DND-41 (cell line): ENCODE data around the gene SLC22A17.

ENCODE experiments used
- ATAC-seq: fragments of 200-7000 bp; cut with Tn5 transposase; 3 replicates; pipeline ENCODE4 v1.9.1; 2021; ENCODE audit warnings: low read depth; ENCODE audit not compliant: insufficient read depth
- DNase-seq: peaks from one replicate; pipeline ENCODE4 v3.0.0-alpha.2; 2020
- H2AFZ ChIP-seq: 2 replicates; pipeline ENCODE4 v1.6.0; 2012; ENCODE audit warnings: low read depth, low read length
- H3K27ac ChIP-seq: 2 replicates; pipeline ENCODE4 v1.5.1; 2012; ENCODE audit warnings: low read length, inconsistent platforms
- H3K27me3 ChIP-seq: fragments of 200-600 bp; sonication (generic); 2 replicates; pipeline ENCODE4 v1.6.0; 2012; ENCODE audit warnings: low read length, mild to moderate bottlenecking, inconsistent platforms; ENCODE audit not compliant: insufficient read depth, poor library complexity
- H3K36me3 ChIP-seq: 2 replicates; pipeline ENCODE4 v1.5.1; 2012; ENCODE audit warnings: low read length, inconsistent platforms; ENCODE audit not compliant: insufficient read depth
- H3K4me1 ChIP-seq: 2 replicates; pipeline ENCODE4 v1.5.1; 2012; ENCODE audit warnings: mild to moderate bottlenecking, low read length; ENCODE audit not compliant: insufficient read depth
- H3K4me2 ChIP-seq: 2 replicates; pipeline ENCODE4 v1.6.0; 2012; ENCODE audit warnings: mild to moderate bottlenecking, moderate library complexity, low read length, inconsistent platforms; ENCODE audit not compliant: insufficient read depth
- H3K4me3 ChIP-seq, 2 experiments: fragments of 200-600 bp in 1 of 2; shearing (Covaris generic) in 1 of 2; 2 replicates each; pipeline ENCODE4 v1.5.1; 2012 to 2016; ENCODE audit warnings: inconsistent platforms in 2 of 2, low read length in 2 of 2, mild to moderate bottlenecking in 2 of 2, low read depth in 1 of 2, moderate library complexity in 1 of 2
- H3K79me2 ChIP-seq: 2 replicates; pipeline ENCODE4 v1.6.0; 2012; ENCODE audit warnings: low read length, inconsistent platforms; ENCODE audit not compliant: insufficient read depth
- H3K9ac ChIP-seq: 2 replicates; pipeline ENCODE4 v1.6.0; 2012; ENCODE audit warnings: low read depth, mild to moderate bottlenecking, inconsistent platforms, low read length, moderate library complexity
- H3K9me3 ChIP-seq: 2 replicates; pipeline ENCODE4 v1.5.1; 2012; ENCODE audit warnings: low read length, moderate library complexity, mild to moderate bottlenecking, inconsistent platforms; ENCODE audit not compliant: insufficient read depth, severe bottlenecking
- H4K20me1 ChIP-seq: 2 replicates; pipeline ENCODE4 v1.6.0; 2012; ENCODE audit warnings: low read length; ENCODE audit not compliant: insufficient read depth
- EZH2 ChIP-seq: IDR thresholded peaks from 3 replicates; pipeline ENCODE4 v1.6.1; 2012; ENCODE audit warnings: borderline replicate concordance, low read depth, mild to moderate bottlenecking, moderate library complexity, low read length, inconsistent platforms; ENCODE audit not compliant: severe bottlenecking
- TF ChIP-seq, protein P1 (sequence below): IDR thresholded peaks from 2 replicates; pipeline ENCODE4 v1.5.1; 2012; ENCODE audit warnings: borderline replicate concordance, low read length, moderate library complexity, mild to moderate bottlenecking; ENCODE audit not compliant: poor library complexity, severe bottlenecking; ENCODE audit errors: extremely low read depth

The SLC22A17 gene

DNA sequence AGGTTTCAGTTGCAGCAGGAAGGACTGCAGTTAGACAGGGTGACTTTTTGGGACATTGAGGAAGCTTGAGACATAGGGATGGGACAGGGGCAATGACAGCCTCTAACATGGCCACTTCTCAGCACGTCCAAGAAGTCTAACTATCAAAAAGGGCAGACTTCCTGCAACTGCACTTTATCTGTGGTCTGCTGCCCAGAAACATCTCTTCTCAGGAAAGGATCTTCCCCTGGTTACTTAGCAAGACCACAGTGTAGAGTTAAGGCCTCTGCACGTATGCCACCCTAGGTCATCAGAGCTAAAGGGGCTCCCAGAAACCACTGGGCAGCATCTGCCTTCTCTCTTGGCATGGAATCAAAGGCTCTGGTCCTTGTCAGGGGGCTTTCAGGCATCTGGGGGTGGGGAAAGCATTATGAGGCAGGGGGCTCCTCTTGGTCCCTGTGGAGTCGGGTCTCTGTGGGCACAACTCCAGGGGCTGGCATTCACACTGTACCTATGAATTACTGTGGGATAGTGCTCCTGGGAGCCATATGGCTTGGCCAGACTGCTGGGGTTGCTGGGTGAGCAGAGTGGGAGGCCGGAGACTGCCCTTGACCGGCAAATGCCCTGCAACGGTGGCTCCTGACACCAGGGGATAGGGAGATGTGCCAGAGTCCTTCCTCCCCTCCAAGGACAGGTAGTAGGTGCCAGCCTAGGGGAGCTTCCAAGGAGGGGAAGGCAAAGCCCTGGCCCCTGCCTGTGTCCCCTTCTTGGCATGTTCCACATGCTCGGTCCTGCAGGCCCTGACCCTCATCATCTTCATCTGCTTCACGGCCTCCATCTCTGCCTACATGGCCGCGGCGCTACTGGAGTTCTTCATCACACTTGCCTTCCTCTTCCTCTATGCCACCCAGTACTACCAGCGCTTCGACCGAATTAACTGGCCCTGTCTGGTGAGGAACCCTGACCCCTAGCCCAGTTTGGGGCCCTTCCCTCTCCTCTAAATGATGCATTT, 25.2 kb upstream of the SLC22A17 start:
- TF ChIP-seq EZH2: no peak
- TF ChIP-seq, protein P1, sequence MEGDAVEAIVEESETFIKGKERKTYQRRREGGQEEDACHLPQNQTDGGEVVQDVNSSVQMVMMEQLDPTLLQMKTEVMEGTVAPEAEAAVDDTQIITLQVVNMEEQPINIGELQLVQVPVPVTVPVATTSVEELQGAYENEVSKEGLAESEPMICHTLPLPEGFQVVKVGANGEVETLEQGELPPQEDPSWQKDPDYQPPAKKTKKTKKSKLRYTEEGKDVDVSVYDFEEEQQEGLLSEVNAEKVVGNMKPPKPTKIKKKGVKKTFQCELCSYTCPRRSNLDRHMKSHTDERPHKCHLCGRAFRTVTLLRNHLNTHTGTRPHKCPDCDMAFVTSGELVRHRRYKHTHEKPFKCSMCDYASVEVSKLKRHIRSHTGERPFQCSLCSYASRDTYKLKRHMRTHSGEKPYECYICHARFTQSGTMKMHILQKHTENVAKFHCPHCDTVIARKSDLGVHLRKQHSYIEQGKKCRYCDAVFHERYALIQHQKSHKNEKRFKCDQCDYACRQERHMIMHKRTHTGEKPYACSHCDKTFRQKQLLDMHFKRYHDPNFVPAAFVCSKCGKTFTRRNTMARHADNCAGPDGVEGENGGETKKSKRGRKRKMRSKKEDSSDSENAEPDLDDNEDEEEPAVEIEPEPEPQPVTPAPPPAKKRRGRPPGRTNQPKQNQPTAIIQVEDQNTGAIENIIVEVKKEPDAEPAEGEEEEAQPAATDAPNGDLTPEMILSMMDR: no peak
- Histone ChIP-seq H3K4me3 (no peak overlapping the region), H3K36me3 (no peaks in the 10 kb centered on the region), H4K20me1 (peaks cover 3% of the 10 kb centered on the region; the same call in 1 of the 2 replicates), H3K9me3 (no peaks in the 10 kb centered on the region), H3K27ac (no peak overlapping the region), H3K9ac (no peak overlapping the region), H3K4me2 (no peak overlapping the region), H2AFZ (no peak overlapping the region), H3K79me2 (no peaks in the 10 kb centered on the region), H3K27me3 (peaks cover 34% of the 10 kb centered on the region), H3K4me1 (no peaks in the 10 kb centered on the region)
- ATAC-seq: no peak
- no peak for DNase-seq

DNA sequence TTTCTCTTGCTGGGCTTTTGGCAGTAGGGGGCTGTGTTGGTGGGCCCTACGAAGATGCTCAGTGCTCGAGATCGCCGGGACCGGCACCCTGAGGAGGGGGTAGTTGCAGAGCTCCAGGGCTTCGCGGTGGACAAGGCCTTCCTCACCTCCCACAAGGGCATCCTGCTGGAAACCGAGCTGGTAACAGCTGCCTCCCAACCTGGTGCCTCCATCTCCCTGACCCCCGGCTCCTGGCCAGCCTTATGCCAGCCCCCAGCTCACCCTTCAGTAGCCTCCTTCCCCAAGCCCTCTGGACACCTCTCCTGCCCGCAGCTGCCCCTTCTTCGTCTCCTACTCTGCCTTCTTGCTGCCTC, 24.5 kb upstream of the SLC22A17 start:
- H3K4me1 ChIP-seq: no peaks in the 10 kb centered on the region
- H3K4me3 ChIP-seq: no peak overlapping the region
- no peaks in the 10 kb centered on the region for H3K9me3 ChIP-seq
- TF ChIP-seq, protein P1: no peak
- TF ChIP-seq EZH2: no peak
- no peak overlapping the region for H2AFZ ChIP-seq
- H3K27ac ChIP-seq: no peak overlapping the region
- H3K4me2 ChIP-seq: no peak overlapping the region
- no peak for ATAC-seq
- no peak for DNase-seq
- no peaks in the 10 kb centered on the region for H3K79me2 ChIP-seq
- no peak overlapping the region for H3K9ac ChIP-seq
- H4K20me1 ChIP-seq: no peaks in the 10 kb centered on the region; the same call in 1 of the 2 replicates
- peaks cover 29% of the 10 kb centered on the region for H3K27me3 ChIP-seq
- H3K36me3 ChIP-seq: no peaks in the 10 kb centered on the region

DNA sequence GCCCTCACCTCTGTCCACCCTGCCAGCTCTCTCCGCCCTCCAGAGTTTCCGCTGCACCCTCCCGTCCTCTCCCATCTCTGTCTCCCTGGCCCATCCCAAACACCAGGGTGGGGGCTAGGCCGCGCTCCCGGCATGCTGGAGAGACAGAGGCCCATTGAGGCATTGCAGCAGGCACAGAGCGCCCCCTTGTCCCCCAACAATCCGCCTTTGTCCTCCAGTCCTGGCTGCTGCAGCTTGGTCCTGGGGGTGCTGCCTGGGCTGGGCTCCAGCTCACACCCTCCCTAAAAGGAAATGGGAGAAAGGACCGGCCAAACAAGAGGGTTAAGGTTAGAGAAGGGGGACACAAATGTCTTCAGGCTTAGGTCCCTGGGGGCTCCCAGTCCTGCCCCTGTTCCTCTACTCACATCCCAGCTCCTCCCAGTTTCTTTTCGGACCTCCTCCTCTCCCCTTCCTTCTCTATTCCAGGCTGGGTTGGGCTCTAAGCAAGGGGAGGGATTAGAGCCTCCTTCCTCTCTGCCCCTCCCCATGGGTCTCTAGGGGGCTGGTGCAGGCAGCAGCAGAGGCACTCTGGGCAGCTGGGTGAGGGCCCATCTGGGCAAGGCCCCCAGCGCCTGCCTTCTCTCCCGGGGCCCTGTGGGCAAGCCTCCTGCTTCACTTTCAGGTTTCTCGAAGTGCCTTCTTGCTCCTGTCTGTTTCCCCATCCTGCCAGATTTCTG, 24.0 kb upstream of the SLC22A17 start, which contains the start of gene CMTM5:
Gene CMTM5 (plus strand): TSS at position 565 of the 716 bp plus-strand sequence. CDS start 206 bp downstream, outside the sequence.
- Histone ChIP-seq H3K9me3 (no peaks in the 10 kb centered on the region), H2AFZ (no peak within 1 kb of the TSS), H3K36me3 (no peaks in the 10 kb centered on the region), H3K4me2 (no peak within 1 kb of the TSS), H3K9ac (no peak within 1 kb of the TSS), H3K4me1 (no peaks in the 10 kb centered on the region), H3K27me3 (peaks cover 28% of the 10 kb centered on the region), H3K79me2 (no peaks in the 10 kb centered on the region), H3K4me3 (no peak within 1 kb of the TSS), H3K27ac (no peak within 1 kb of the TSS), H4K20me1 (no peaks in the 10 kb centered on the region; the same call in 1 of the 2 replicates)
- no peak for ATAC-seq
- no peak for TF ChIP-seq EZH2
- TF ChIP-seq, protein P1: no peak
- DNase-seq: no peak
